ENCODE measurements around the gene NKX6-2. TPM values are rescaled to one million over a fixed set of nuclear protein-coding genes. Genes with fewer than 3 reads are reported as not detected.

The NKX6-2 gene
- total and polyA plus RNA-seq, 2 of the 8 experiments (the other 6 are each of a cell fraction or from before 2014, with no cell fraction given), result 0.06 TPM; not detected in 1

GRCh38 chr10:132806110-132806509, 20.2 kb upstream of the NKX6-2 start:
- ChIA-PET CTCF (ENCODE audit: partially characterized antibody) (interaction anchor here (0.6 to 1.4 kb wide), 6 partner anchors 13 to 635 kb away, joined by 3 to 4 read pairs (median 4); no protein-coding TSS in a partner anchor), POLR2A (ENCODE audit: partially characterized antibody) (interaction anchor here (0.7 to 1.5 kb wide), 2 partner anchors 10 to 117 kb away, joined by 3 read pairs; no protein-coding TSS in a partner anchor)
- no peak for FAIRE-seq
- H4K91ac ChIP-seq (replicated peaks; ENCODE audit: insufficient read length, low read length), result no peak overlapping the region
- H4K20me1 ChIP-seq (replicated peaks in 1 of 2; ENCODE audit: control insufficient read depth in 1 of 2, insufficient read depth in 2 of 2, low read length in 2 of 2), result no peaks in the 10 kb centered on the region
- no peak overlapping the region for H2BK5ac ChIP-seq (ENCODE audit: low read depth, low read length)
- no peak overlapping the region for H3K23ac ChIP-seq (ENCODE audit: insufficient read length)
- no peak overlapping the region for H2BK20ac ChIP-seq (ENCODE audit: low read length)
- H3K79me2 ChIP-seq (ENCODE audit: control insufficient read depth in 1 of 2, insufficient read depth in 2 of 2, low read length in 2 of 2), result no peaks in the 10 kb centered on the region
- H2BK15ac ChIP-seq (ENCODE audit: low read length), result no peak overlapping the region
- no peak overlapping the region for H4K8ac ChIP-seq (ENCODE audit: extremely low read depth, insufficient read depth, low read length)
- no peak overlapping the region for H3K27ac ChIP-seq (ENCODE audit: low read depth, low read length)
- no peak overlapping the region for H2BK120ac ChIP-seq (replicated peaks; ENCODE audit: low read depth, low read length)
- peaks cover 7% of the 10 kb centered on the region in 2 experiments; a peak in 3 of 4 replicates for H3K9me3 ChIP-seq (ENCODE audit: insufficient read depth in 2 of 2, low read depth in 1 of 2, low read length in 1 of 2)
- no peak overlapping the region for H4K5ac ChIP-seq (ENCODE audit: insufficient read length, low read depth, low read length)
- no peaks in the 10 kb centered on the region for H3K23me2 ChIP-seq (ENCODE audit: low read depth, low read length)
- H3K4me3 ChIP-seq (ENCODE audit: extremely low read depth in 1 of 4, insufficient read depth in 2 of 4, low read depth in 3 of 4, low read length in 4 of 4), result no peak overlapping the region
- no peak for DNase-seq (ENCODE audit: low read depth in 1 of 2, low spot score in 2 of 2)
- no peak for TF ChIP-seq HDAC2 (IDR thresholded peaks at IDR 0.05; ENCODE audit: borderline replicate concordance in 1 of 2, low read depth in 2 of 2, low read length in 2 of 2)
- TF ChIP-seq TEAD4 (IDR thresholded peaks at IDR 0.05; ENCODE audit: low read depth, low read length), result no peak
- TF ChIP-seq TCF12 (IDR thresholded peaks at IDR 0.05; ENCODE audit: low read depth, low read length), result no peak
- TF ChIP-seq BCL11A (IDR thresholded peaks at IDR 0.05; ENCODE audit: low read depth in 2 of 2, low read length in 2 of 2), result no peak
- TF ChIP-seq TAF1 (IDR thresholded peaks at IDR 0.05; ENCODE audit: low read depth, low read length), result no peak
- TF ChIP-seq SIRT6 (IDR thresholded peaks at IDR 0.05; ENCODE audit: low read length), result no peak
- TF ChIP-seq JUND (IDR thresholded peaks at IDR 0.05; ENCODE audit: low read length), result no peak
- TF ChIP-seq POLR2AphosphoS5 (IDR thresholded peaks at IDR 0.05; ENCODE audit: low read depth, low read length), result no peak
- no peak for TF ChIP-seq POLR2A (IDR thresholded peaks at IDR 0.05; ENCODE audit: control extremely low read depth in 1 of 2, low read depth in 2 of 2, low read length in 2 of 2)
- no peak for TF ChIP-seq HDAC6 (IDR thresholded peaks at IDR 0.05; ENCODE audit: low read depth, low read length)
- TF ChIP-seq CEBPB (IDR thresholded peaks at IDR 0.05; ENCODE audit: low read depth, low read length), result no peak
- no peak for TF ChIP-seq EGR1 (IDR thresholded peaks at IDR 0.05; ENCODE audit: borderline replicate concordance, low read depth, low read length)
- no peak for TF ChIP-seq ZNF274 (IDR thresholded peaks at IDR 0.05; ENCODE audit: borderline replicate concordance, extremely low read depth, low read length)
- no peak for TF ChIP-seq EZH2 (IDR thresholded peaks at IDR 0.05; ENCODE audit: low read depth, low read length, severe bottlenecking)
- TF ChIP-seq, protein P1, sequence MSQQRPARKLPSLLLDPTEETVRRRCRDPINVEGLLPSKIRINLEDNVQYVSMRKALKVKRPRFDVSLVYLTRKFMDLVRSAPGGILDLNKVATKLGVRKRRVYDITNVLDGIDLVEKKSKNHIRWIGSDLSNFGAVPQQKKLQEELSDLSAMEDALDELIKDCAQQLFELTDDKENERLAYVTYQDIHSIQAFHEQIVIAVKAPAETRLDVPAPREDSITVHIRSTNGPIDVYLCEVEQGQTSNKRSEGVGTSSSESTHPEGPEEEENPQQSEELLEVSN (IDR thresholded peaks at IDR 0.05), result no peak
- no peaks in the 10 kb centered on the region for H3K36me3 ChIP-seq (ENCODE audit: control insufficient read depth in 2 of 4, insufficient read depth in 4 of 4, low read length in 3 of 4)
- H2AK5ac ChIP-seq (ENCODE audit: low read depth, low read length), result no peak overlapping the region
- H2AFZ ChIP-seq (ENCODE audit: low read length), result no peak overlapping the region
- no peak overlapping the region for H3K14ac ChIP-seq (ENCODE audit: insufficient read length)
- peaks cover 0 to 3% (median 0%) of the 10 kb centered on the region in 4 experiments; a peak in 2 of 7 replicates for H3K4me1 ChIP-seq (replicated peaks in 1 of 4; ENCODE audit: control insufficient read depth in 3 of 4, insufficient read depth in 4 of 4, low read length in 3 of 4)
- no peak overlapping the region for H3K56ac ChIP-seq (replicated peaks; ENCODE audit: insufficient read length, low read depth, low read length)
- H3K9ac ChIP-seq (replicated peaks in 1 of 4; ENCODE audit: extremely low read depth in 1 of 4, low read depth in 3 of 4, low read length in 3 of 4), result no peak overlapping the region
- H2BK12ac ChIP-seq (ENCODE audit: low read depth, low read length), result no peak overlapping the region
- H3K4me2 ChIP-seq (ENCODE audit: insufficient read depth in 1 of 2, low read depth in 2 of 2, low read length in 2 of 2), result no peak overlapping the region
- 91% methylated on average over 7 of the region's 7 CpGs; no CpG with 5 or more reads in 1 of the 2 experiments for WGBS, 2 experiments (ENCODE audit: extremely low coverage in 1 of 2, insufficient coverage in 1 of 2, insufficient read length in 1 of 2, insufficient replicate concordance in 2 of 2, low coverage in 1 of 2, low lambda C conversion rate in 2 of 2, missing lambda C conversion rate in 1 of 2)
- no peak overlapping the region for H3K18ac ChIP-seq (ENCODE audit: extremely low read depth, low read length)
- H3K79me1 ChIP-seq (ENCODE audit: low read depth, low read length), result no peaks in the 10 kb centered on the region
- no peaks in the 10 kb centered on the region for H3K27me3 ChIP-seq (replicated peaks in 1 of 4; ENCODE audit: control insufficient read depth in 3 of 4, extremely low read depth in 1 of 4, insufficient read depth in 3 of 4, low read length in 3 of 4)
- no peak overlapping the region for H3K4ac ChIP-seq (replicated peaks; ENCODE audit: insufficient read length, low read depth, low read length)

Data from H1 (cell line).